ENCODE results near the gene C20orf202.

C20orf202 gene

DNA sequence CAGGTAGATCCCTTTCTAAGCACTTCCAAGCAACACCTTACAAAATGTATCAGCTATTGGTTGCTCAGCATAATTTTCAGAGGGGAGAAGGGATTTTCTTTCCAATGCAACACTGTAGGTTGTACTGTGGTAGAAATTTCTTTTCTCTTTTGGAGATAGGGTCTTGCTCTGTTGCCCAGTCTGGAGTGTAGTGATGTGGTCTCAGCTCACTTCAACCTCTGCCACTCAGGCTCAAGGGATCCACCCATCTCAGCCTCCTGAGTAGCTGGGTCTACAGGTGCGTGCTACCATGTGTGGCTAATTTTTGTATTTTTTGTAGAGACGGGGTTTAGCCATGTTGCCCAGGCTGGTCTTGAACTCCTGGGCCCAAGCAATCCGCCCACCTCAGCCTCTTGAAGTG is 38.8 kb downstream of the C20orf202 start:
- no peak overlapping the region for H3K18ac ChIP-seq (ENCODE audit: low read length)
- no peak overlapping the region for H3K9ac ChIP-seq (ENCODE audit: low read depth, low read length, poor library complexity)
- H3K4me2 ChIP-seq (ENCODE audit: insufficient read depth, low read length, poor library complexity, severe bottlenecking) = no peak overlapping the region
- no peak overlapping the region for H3K14ac ChIP-seq (ENCODE audit: low read length)
- H2AK5ac ChIP-seq (ENCODE audit: low read depth, low read length) = no peak overlapping the region
- no peak overlapping the region for H4K8ac ChIP-seq (ENCODE audit: low read depth, low read length)
- H3K4me3 ChIP-seq (ENCODE audit: low read length in 2 of 2) = no peak overlapping the region
- WGBS, 2 donors (ENCODE audit: extremely low coverage in 2 of 2, insufficient read length in 2 of 2, insufficient replicate concordance in 1 of 2) = no CpG with 5 or more reads among the region's 3 CpGs
- no peak for DNase-seq (ENCODE audit: low spot score)
- no peak overlapping the region for H2AFZ ChIP-seq (ENCODE audit: low read length)
- H3K36me3 ChIP-seq (replicated peaks in 1 of 2; ENCODE audit: control insufficient read depth in 2 of 2, insufficient read depth in 2 of 2, low read length in 2 of 2) = no peaks in the 10 kb centered on the region
- no peaks in the 10 kb centered on the region for H3K9me3 ChIP-seq (replicated peaks in 1 of 2; ENCODE audit: control insufficient read depth in 2 of 2, insufficient read depth in 1 of 2, low read depth in 1 of 2, low read length in 2 of 2)
- H3K27ac ChIP-seq (replicated peaks; ENCODE audit: low read length) = no peak overlapping the region
- H2BK120ac ChIP-seq (ENCODE audit: low read depth, low read length) = no peak overlapping the region
- no peak overlapping the region for H3K4ac ChIP-seq (ENCODE audit: low read length)
- H2BK12ac ChIP-seq (ENCODE audit: low read length) = no peak overlapping the region
- peaks cover 3 to 8% of the 10 kb centered on the region in 2 donors for H3K4me1 ChIP-seq (ENCODE audit: control insufficient read depth in 2 of 2, insufficient read depth in 1 of 2, low read depth in 1 of 2, low read length in 2 of 2)
- H2BK15ac ChIP-seq (ENCODE audit: low read length) = no peak overlapping the region
- no peaks in the 10 kb centered on the region for H3K79me1 ChIP-seq (ENCODE audit: low read depth, low read length)
- no peak overlapping the region for H3K23ac ChIP-seq (ENCODE audit: low read depth, low read length, poor library complexity)
- peaks cover 0 to 51% (median 0%) of the 10 kb centered on the region in 3 experiments for H3K27me3 ChIP-seq (ENCODE audit: control insufficient read depth in 3 of 3, insufficient read depth in 3 of 3, low read depth in 1 of 3, low read length in 3 of 3)
- H2BK5ac ChIP-seq (ENCODE audit: low read length) = no peak overlapping the region
- H4K91ac ChIP-seq (ENCODE audit: low read depth, low read length, poor library complexity) = no peak overlapping the region

DNA sequence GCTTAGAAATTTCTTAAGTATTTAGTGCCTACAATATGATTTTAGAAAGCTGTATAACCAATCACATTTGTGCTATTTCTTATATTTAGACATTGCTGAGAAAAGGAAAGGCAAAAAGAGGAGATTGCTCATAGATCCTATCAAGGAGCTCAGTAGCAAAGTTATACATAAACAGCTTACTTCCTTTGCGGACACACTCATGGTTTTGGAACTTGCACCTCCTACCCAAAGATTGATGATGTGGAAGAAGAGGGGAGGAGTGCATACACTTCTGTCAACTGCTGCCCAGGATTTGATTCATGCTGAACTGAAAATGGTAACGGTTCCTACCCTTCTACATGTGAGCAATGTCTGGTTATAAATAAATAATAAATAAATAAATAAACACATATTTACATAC is 39.3 kb downstream of the C20orf202 start:
- no peak overlapping the region for H2BK15ac ChIP-seq (ENCODE audit: low read length)
- H3K36me3 ChIP-seq (replicated peaks in 1 of 2; ENCODE audit: control insufficient read depth in 2 of 2, insufficient read depth in 2 of 2, low read length in 2 of 2) = no peaks in the 10 kb centered on the region
- no peak overlapping the region for H2BK5ac ChIP-seq (ENCODE audit: low read length)
- no peak overlapping the region for H3K4me2 ChIP-seq (ENCODE audit: insufficient read depth, low read length, poor library complexity, severe bottlenecking)
- no peak overlapping the region for H4K8ac ChIP-seq (ENCODE audit: low read depth, low read length)
- H4K91ac ChIP-seq (ENCODE audit: low read depth, low read length, poor library complexity) = no peak overlapping the region
- H3K4me3 ChIP-seq (ENCODE audit: low read length in 2 of 2) = no peak overlapping the region
- H3K18ac ChIP-seq (ENCODE audit: low read length) = no peak overlapping the region
- no peaks in the 10 kb centered on the region for H3K79me1 ChIP-seq (ENCODE audit: low read depth, low read length)
- no peak overlapping the region for H2AK5ac ChIP-seq (ENCODE audit: low read depth, low read length)
- H3K4me1 ChIP-seq (ENCODE audit: control insufficient read depth in 2 of 2, insufficient read depth in 1 of 2, low read depth in 1 of 2, low read length in 2 of 2) = peaks cover 3 to 8% of the 10 kb centered on the region in 2 donors
- no peak for DNase-seq (ENCODE audit: low spot score)
- H2AFZ ChIP-seq (ENCODE audit: low read length) = no peak overlapping the region
- H3K4ac ChIP-seq (ENCODE audit: low read length) = no peak overlapping the region
- no peak overlapping the region for H2BK120ac ChIP-seq (ENCODE audit: low read depth, low read length)
- no peaks in the 10 kb centered on the region for H3K9me3 ChIP-seq (replicated peaks in 1 of 2; ENCODE audit: control insufficient read depth in 2 of 2, insufficient read depth in 1 of 2, low read depth in 1 of 2, low read length in 2 of 2)
- peaks cover 0 to 49% (median 0%) of the 10 kb centered on the region in 3 experiments for H3K27me3 ChIP-seq (ENCODE audit: control insufficient read depth in 3 of 3, insufficient read depth in 3 of 3, low read depth in 1 of 3, low read length in 3 of 3)
- H2BK12ac ChIP-seq (ENCODE audit: low read length) = no peak overlapping the region
- H3K9ac ChIP-seq (ENCODE audit: low read depth, low read length, poor library complexity) = no peak overlapping the region
- H3K27ac ChIP-seq (replicated peaks; ENCODE audit: low read length) = no peak overlapping the region
- no peak overlapping the region for H3K23ac ChIP-seq (ENCODE audit: low read depth, low read length, poor library complexity)
- H3K14ac ChIP-seq (ENCODE audit: low read length) = no peak overlapping the region
- WGBS, 2 donors (ENCODE audit: extremely low coverage in 2 of 2, insufficient read length in 2 of 2, insufficient replicate concordance in 1 of 2) = no CpG with 5 or more reads among the region's 2 CpGs

DNA sequence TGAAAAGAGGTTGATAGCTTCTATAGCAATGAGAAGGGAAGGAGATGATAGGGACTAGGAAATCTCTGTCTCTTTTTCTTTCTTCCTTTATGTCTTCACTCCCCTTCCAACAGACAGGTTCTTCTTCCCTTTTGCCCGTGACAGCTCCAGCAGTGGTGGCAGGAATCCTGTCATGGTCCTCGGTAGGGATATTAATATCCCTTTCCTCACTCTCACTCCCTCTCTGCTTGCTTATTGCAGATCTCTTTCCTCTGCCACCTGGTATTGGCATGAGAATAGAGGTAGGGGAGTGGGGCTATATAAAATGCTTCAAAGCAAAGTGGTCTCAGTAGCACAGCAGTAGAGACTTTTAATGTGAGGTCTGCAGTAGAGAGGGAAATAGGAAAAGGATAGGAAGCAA is 42.3 kb downstream of the C20orf202 start:
- H3K9me3 ChIP-seq (replicated peaks in 1 of 2; ENCODE audit: control insufficient read depth in 2 of 2, insufficient read depth in 1 of 2, low read depth in 1 of 2, low read length in 2 of 2) = no peaks in the 10 kb centered on the region
- no peak overlapping the region for H2BK120ac ChIP-seq (ENCODE audit: low read depth, low read length)
- no peak overlapping the region for H2BK12ac ChIP-seq (ENCODE audit: low read length)
- no peak overlapping the region for H3K23ac ChIP-seq (ENCODE audit: low read depth, low read length, poor library complexity)
- H3K4me1 ChIP-seq (ENCODE audit: control insufficient read depth in 2 of 2, insufficient read depth in 1 of 2, low read depth in 1 of 2, low read length in 2 of 2) = peaks cover 2 to 6% of the 10 kb centered on the region in 2 donors
- peaks cover 0 to 55% (median 0%) of the 10 kb centered on the region in 3 experiments for H3K27me3 ChIP-seq (ENCODE audit: control insufficient read depth in 3 of 3, insufficient read depth in 3 of 3, low read depth in 1 of 3, low read length in 3 of 3)
- H3K36me3 ChIP-seq (replicated peaks in 1 of 2; ENCODE audit: control insufficient read depth in 2 of 2, insufficient read depth in 2 of 2, low read length in 2 of 2) = no peaks in the 10 kb centered on the region
- H2BK15ac ChIP-seq (ENCODE audit: low read length) = no peak overlapping the region
- no peaks in the 10 kb centered on the region for H3K79me1 ChIP-seq (ENCODE audit: low read depth, low read length)
- H2AFZ ChIP-seq (ENCODE audit: low read length) = no peak overlapping the region
- no peak overlapping the region for H3K18ac ChIP-seq (ENCODE audit: low read length)
- DNase-seq (ENCODE audit: low spot score) = no peak
- no peak overlapping the region for H3K4me2 ChIP-seq (ENCODE audit: insufficient read depth, low read length, poor library complexity, severe bottlenecking)
- H2BK5ac ChIP-seq (ENCODE audit: low read length) = no peak overlapping the region
- no peak overlapping the region for H4K91ac ChIP-seq (ENCODE audit: low read depth, low read length, poor library complexity)
- H3K14ac ChIP-seq (ENCODE audit: low read length) = no peak overlapping the region
- no peak overlapping the region for H3K27ac ChIP-seq (replicated peaks; ENCODE audit: low read length)
- no CpG with 5 or more reads among the region's 2 CpGs for WGBS, 2 donors (ENCODE audit: extremely low coverage in 2 of 2, insufficient read length in 2 of 2, insufficient replicate concordance in 1 of 2)
- H3K9ac ChIP-seq (ENCODE audit: low read depth, low read length, poor library complexity) = no peak overlapping the region
- no peak overlapping the region for H4K8ac ChIP-seq (ENCODE audit: low read depth, low read length)
- no peak overlapping the region for H2AK5ac ChIP-seq (ENCODE audit: low read depth, low read length)
- H3K4me3 ChIP-seq (ENCODE audit: low read length in 2 of 2) = no peak overlapping the region
- no peak overlapping the region for H3K4ac ChIP-seq (ENCODE audit: low read length)

DNA sequence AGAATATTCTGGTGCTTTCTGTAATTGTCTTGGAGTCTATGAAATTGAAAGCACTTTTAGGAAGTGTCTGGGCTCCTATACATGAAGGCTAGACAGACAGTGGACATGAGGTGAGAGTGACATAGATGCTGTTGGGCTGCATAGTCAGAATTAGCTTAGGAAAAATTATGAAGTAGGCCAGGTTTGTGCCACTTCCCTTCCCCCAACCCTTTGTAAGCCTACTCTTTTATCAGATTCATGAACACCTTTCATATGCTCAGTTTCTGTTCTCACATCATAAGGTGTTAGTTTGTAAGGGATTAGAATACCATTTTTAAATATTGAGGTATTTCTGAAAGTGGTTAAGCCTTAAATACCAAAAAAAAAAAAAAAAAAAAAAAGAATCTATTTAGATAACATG is 44.4 kb downstream of the C20orf202 start:
- H2AFZ ChIP-seq (ENCODE audit: low read length) = no peak overlapping the region
- H3K4me1 ChIP-seq (ENCODE audit: control insufficient read depth in 2 of 2, insufficient read depth in 1 of 2, low read depth in 1 of 2, low read length in 2 of 2) = no peaks in the 10 kb centered on the region
- H3K18ac ChIP-seq (ENCODE audit: low read length) = no peak overlapping the region
- no peak overlapping the region for H2BK15ac ChIP-seq (ENCODE audit: low read length)
- no peak overlapping the region for H2BK120ac ChIP-seq (ENCODE audit: low read depth, low read length)
- no peak overlapping the region for H3K4me2 ChIP-seq (ENCODE audit: insufficient read depth, low read length, poor library complexity, severe bottlenecking)
- no peak for DNase-seq (ENCODE audit: low spot score)
- H3K27me3 ChIP-seq (ENCODE audit: control insufficient read depth in 3 of 3, insufficient read depth in 3 of 3, low read depth in 1 of 3, low read length in 3 of 3) = peaks cover 0 to 54% (median 0%) of the 10 kb centered on the region in 3 experiments
- H3K9ac ChIP-seq (ENCODE audit: low read depth, low read length, poor library complexity) = no peak overlapping the region
- no peak overlapping the region for H3K23ac ChIP-seq (ENCODE audit: low read depth, low read length, poor library complexity)
- no peak overlapping the region for H3K4me3 ChIP-seq (ENCODE audit: low read length in 2 of 2)
- no peaks in the 10 kb centered on the region for H3K36me3 ChIP-seq (replicated peaks in 1 of 2; ENCODE audit: control insufficient read depth in 2 of 2, insufficient read depth in 2 of 2, low read length in 2 of 2)
- H4K8ac ChIP-seq (ENCODE audit: low read depth, low read length) = no peak overlapping the region
- no peak overlapping the region for H2AK5ac ChIP-seq (ENCODE audit: low read depth, low read length)
- no peak overlapping the region for H3K27ac ChIP-seq (replicated peaks; ENCODE audit: low read length)
- H3K14ac ChIP-seq (ENCODE audit: low read length) = no peak overlapping the region
- H2BK5ac ChIP-seq (ENCODE audit: low read length) = no peak overlapping the region
- H4K91ac ChIP-seq (ENCODE audit: low read depth, low read length, poor library complexity) = no peak overlapping the region
- no peaks in the 10 kb centered on the region for H3K79me1 ChIP-seq (ENCODE audit: low read depth, low read length)
- H3K9me3 ChIP-seq (replicated peaks in 1 of 2; ENCODE audit: control insufficient read depth in 2 of 2, insufficient read depth in 1 of 2, low read depth in 1 of 2, low read length in 2 of 2) = no peaks in the 10 kb centered on the region
- no peak overlapping the region for H2BK12ac ChIP-seq (ENCODE audit: low read length)
- no peak overlapping the region for H3K4ac ChIP-seq (ENCODE audit: low read length)

Measured in neuronal stem cell (in vitro differentiated cells).